A549 treated with Hydrocortisone at 1 μM for 4 hours (cell line): ENCODE measurements around the gene SPAG16. TPM values are rescaled to one million over a fixed set of nuclear protein-coding genes. Genes with fewer than 3 reads are reported as not detected.

ENCODE experiments used
- total RNA-seq: library from RNA; stranded (reverse); fragments of 200-300 nt; extraction: Qiagen RNA extraction; gene quantifications from 5 replicates; pipeline ENCODE4 v1.2.3, GENCODE V29; 2022

Gene SPAG16
- total RNA-seq = 10.7 to 13.7 TPM (median 11.4 TPM) in 5 replicates

GRCh38 chr2:213284105-213285090 lies at the start of gene SPAG16:
Gene SPAG16, plus strand, starts transcription at chr2:213284464.

DNA sequence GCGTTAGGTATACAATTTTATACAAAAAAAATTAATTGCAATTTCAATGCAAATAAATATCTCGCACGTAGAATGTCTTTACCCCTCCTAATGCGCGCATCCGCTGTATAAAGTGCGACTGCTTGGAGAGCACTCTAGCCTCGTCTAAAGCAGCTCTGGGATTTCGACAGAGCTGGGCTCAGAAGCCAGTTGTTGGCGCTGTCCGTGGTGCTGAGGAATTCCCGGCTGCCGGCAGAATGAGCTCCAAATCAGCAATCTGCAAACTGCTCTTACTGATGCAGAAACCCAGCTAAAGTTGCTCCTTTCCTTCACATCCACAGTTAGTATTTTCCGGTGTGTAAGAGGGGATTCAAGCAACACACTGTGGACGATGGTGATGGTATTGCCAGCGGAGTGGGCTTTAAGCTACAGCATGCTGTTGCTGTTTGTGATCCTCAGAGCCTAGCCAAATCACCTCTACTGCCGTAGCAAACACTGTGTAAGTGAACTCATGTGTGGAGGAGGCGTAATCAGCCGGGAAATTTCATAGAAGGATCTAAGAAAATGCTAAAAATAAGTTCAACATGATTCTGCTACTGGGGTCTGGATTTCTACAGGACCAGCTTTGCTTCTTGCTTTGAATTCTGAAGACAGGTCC lies 1126.8 kb downstream of the SPAG16 start, which contains the start of gene VWC2L:
VWC2L (plus strand) TSS at position 137 of the 637 bp plus-strand sequence. CDS start 3,140 bp downstream, outside the sequence.

Other genes with a start within 250 kb of the SPAG16 start
- gene IKZF2, start 132.9 kb upstream of the SPAG16 start, total RNA-seq = 0.05 to 0.37 TPM (median 0.27 TPM) in 5 replicates